ENCODE data around the gene SLC12A8. TPM values are rescaled to one million over a fixed set of nuclear protein-coding genes. Genes with fewer than 3 reads are reported as not detected.

SLC12A8 gene
- total RNA-seq, 4 donors from 2014 or later = 1.0 TPM; not detected in 3

GRCh38 chr3:125148016-125148812, 64.3 kb downstream of the SLC12A8 start:
- H3K4me1 ChIP-seq = peaks cover 5 to 15% of the 10 kb centered on the region in 2 donors
- ATAC-seq (no peak), DNase-seq (no peak)
- intact Hi-C loops (cut with DNase I; ENCODE audit: low total_unique reads) = no loop called here
- TF ChIP-seq POLR2A (IDR thresholded peaks at IDR 0.05) (no peak), CTCF (IDR thresholded peaks at IDR 0.05 in 4 of 5, conservative IDR thresholded peaks at IDR 0.05 in 1 of 5) (no peak)
- no peak overlapping the region for H3K27ac ChIP-seq
- H3K36me3 ChIP-seq = no peaks in the 10 kb centered on the region
- H3K9me3 ChIP-seq = no peaks in the 10 kb centered on the region
- H3K4me3 ChIP-seq = no peak overlapping the region
- H3K27me3 ChIP-seq = no peaks in the 10 kb centered on the region
- in situ Hi-C loops (cut with MboI; ENCODE audit: low sequenced_read_pairs in 4 of 4) = no loop called here

GRCh38 chr3:125147491-125147820, 65.1 kb downstream of the SLC12A8 start:
- intact Hi-C loops (cut with DNase I; ENCODE audit: low total_unique reads) = no loop called here
- ATAC-seq (no peak), DNase-seq (no peak)
- no peaks in the 10 kb centered on the region for H3K27me3 ChIP-seq
- H3K4me1 ChIP-seq = peaks cover 5 to 21% of the 10 kb centered on the region in 2 donors
- no peaks in the 10 kb centered on the region for H3K36me3 ChIP-seq
- no peak overlapping the region for H3K27ac ChIP-seq
- no peaks in the 10 kb centered on the region for H3K9me3 ChIP-seq
- H3K4me3 ChIP-seq = no peak overlapping the region
- in situ Hi-C loops (cut with MboI; ENCODE audit: low sequenced_read_pairs in 4 of 4) = no loop called here
- TF ChIP-seq POLR2A (IDR thresholded peaks at IDR 0.05) = no peak

GRCh38 chr3:125146626-125147490, 65.7 kb downstream of the SLC12A8 start:
- Histone ChIP-seq H3K27ac (peak overlapping the region in 1 of 4 donors; percentile 5), H3K27me3 (no peaks in the 10 kb centered on the region), H3K36me3 (no peaks in the 10 kb centered on the region), H3K4me3 (no peak overlapping the region), H3K9me3 (no peaks in the 10 kb centered on the region), H3K4me1 (peaks cover 7 to 26% of the 10 kb centered on the region in 2 donors)
- intact Hi-C loops (cut with DNase I; ENCODE audit: low total_unique reads) (no loop called here), in situ Hi-C loops (cut with MboI; ENCODE audit: low sequenced_read_pairs in 4 of 4) (no loop called here)
- DNase-seq (peak in 1 of 2 donors; percentile 28), ATAC-seq (peak in 1 of 2 donors; percentile 19)
- TF ChIP-seq CTCF (IDR thresholded peaks at IDR 0.05 in 4 of 5, conservative IDR thresholded peaks at IDR 0.05 in 1 of 5) (no peak), POLR2A (IDR thresholded peaks at IDR 0.05) (no peak)

- H3K9me3 ChIP-seq = no peaks in the 10 kb centered on the region
- no peaks in the 10 kb centered on the region for H3K36me3 ChIP-seq
- H3K4me3 ChIP-seq = no peak overlapping the region
- in situ Hi-C loops (cut with MboI; ENCODE audit: low sequenced_read_pairs in 4 of 4) (no loop called here), intact Hi-C loops (cut with DNase I; ENCODE audit: low total_unique reads) (no loop called here)
- H3K27ac ChIP-seq = no peak overlapping the region
- no peak for TF ChIP-seq POLR2A (IDR thresholded peaks at IDR 0.05)
- TF ChIP-seq CTCF (IDR thresholded peaks at IDR 0.05 in 4 of 5, conservative IDR thresholded peaks at IDR 0.05 in 1 of 5) = no peak
- ATAC-seq = no peak
- peaks cover 14 to 32% of the 10 kb centered on the region in 2 donors for H3K4me1 ChIP-seq
- H3K27me3 ChIP-seq = no peaks in the 10 kb centered on the region
- DNase-seq = no peak
Observed at GRCh38 chr3:125145751-125146475, 66.6 kb downstream of the SLC12A8 start.
